ENCODE measurements around the gene LPAR1.
"Not testable (repeated sequence)": the region's sequence is repeated elsewhere in the genome, so short reads cannot be mapped to it uniquely, and the experiment has no call there.

Gene LPAR1

GRCh38 chr9:110861370-110862110, 176.7 kb downstream of the LPAR1 start:
- not testable (repeated sequence) for DNase-seq

DNA sequence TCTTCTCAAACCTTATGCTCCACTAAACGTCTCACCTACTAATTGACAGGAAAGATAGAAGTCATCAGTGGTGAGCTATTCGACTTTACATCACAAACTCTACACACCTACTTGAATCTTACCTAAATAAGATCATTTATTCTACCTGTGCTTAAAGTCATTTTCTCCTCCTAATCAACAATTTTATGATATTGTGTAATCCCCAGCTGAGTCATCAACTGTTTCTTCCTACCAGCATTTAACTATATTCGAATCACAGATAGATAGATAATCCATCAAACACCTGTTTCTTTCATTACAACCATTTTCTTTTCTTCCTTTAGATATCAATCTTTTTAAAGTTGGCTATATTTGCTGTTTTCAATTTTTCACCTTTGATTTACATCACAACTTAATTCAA, 181.5 kb downstream of the LPAR1 start:
- DNase-seq = no peak

DNA sequence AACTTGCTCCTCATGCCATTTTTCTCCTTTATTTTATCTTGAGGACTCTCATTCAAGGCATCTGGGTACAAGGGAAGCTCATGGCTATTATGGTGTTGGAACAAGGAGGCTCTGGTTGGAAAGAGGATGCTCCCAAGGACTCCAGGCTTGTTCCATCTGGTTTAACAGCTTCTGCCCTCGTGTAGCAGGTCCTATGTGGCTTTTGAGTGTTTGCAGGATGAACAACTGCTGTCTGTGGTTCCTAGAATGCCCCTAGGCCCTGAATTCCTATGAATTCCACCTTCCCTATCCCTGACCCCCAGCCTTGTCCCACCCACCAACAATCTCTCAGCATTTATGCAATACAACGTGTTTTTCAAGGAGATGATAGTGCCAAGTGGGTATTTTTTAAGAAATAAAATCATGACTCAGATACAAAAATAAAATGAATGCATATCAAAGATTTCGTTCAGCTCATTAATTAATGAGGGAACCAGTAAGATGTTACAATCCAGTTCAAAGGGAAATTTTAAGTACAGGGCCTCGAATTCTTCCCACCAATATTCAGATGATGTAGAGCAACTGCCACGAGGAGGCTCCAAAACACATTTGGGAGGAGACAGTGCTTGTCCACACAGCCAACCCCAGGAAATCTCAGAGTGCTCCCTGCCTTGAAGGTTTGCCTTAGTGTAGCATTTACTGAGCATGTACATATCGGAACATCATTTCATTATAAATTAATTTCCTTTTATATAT, 187.7 kb downstream of the LPAR1 start:
- no peak for DNase-seq

DNA sequence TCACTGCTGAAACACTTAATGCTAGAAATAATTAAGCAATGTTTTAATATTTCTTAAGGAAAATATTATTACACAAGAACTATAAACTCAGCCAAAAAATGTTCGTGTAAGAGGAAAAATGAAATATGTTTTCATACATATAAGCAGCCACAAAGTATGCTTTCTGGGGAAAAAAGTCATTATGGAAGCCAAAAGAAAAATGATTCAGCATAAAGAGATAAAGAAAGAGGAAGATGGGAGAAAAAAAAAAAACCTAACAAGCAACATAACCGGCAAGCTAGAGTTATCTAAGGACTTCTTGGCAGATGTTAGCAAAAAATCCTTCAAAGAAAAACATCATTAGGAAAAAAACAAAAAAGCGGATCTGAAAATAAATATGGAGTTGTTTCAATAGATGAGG, 190.6 kb downstream of the LPAR1 start:
- DNase-seq = no peak

GRCh38 chr9:110846215-110846614, 192.1 kb downstream of the LPAR1 start:
- no peak for DNase-seq

- no peak for DNase-seq
Observed at GRCh38 chr9:110844121-110844520, 194.1 kb downstream of the LPAR1 start.

DNA sequence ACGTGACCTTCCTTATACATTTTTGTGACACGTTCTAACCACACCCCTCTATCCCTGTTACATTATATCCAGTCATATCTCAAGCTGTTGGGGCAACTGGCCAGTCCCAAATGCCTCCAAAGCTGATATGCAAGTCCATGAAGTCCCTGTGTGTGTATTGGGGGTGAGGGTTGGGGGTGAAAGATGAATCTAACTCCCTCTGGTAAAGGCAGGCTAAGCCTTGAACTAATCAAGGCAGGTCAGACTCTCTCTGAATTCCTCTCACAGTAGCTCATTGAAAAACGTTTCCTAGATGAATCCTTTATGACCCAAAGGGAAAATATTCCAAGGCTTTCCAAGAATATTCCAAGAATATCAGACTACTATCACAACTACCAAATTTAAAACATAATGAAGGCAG, 195.3 kb downstream of the LPAR1 start:
- DNase-seq = no peak

DNA sequence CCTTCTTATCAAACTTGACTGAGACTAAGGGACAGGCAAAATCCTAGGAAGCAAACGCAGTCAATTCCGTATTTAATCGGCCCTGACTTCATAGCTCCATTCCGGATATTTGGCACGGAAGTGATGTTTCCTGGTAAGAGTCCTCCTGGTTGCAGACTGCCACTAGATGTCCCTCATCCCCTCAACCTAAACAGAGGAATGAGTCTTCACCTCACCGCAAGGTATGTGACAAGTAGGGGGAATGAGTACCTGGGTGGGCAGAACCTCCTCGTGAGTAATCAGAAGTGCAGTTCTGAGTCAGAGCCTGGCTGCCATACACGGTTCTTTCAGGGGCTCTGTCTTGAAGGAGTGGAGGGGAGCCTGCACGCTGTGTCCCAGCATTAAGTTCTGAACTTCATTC, 196.1 kb downstream of the LPAR1 start:
- no peak for DNase-seq

- no peak for DNase-seq
Observed at GRCh38 chr9:110837401-110838005, 200.8 kb downstream of the LPAR1 start.

- no peak for DNase-seq
Observed at GRCh38 chr9:110835859-110836271, 202.4 kb downstream of the LPAR1 start.

DNA sequence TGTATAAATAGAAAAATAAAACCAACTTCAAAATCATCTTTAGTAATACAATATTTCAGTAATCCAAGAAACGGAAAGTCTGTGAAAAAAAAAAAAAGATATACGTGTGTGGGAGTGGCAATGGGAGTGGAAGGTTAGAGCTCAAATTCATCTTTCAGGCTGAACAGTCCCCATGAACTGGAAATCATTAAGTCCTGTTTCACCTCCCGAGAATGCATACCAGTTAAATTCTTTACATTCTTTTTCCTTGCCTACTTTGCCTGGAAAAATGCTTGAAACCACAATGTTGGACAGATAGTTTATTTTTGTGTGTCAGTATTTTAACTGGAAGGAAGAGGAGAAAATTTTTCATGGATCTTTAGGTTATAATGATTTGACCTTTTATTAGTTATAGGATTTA, 202.9 kb downstream of the LPAR1 start:
- DNase-seq = no peak

DNA sequence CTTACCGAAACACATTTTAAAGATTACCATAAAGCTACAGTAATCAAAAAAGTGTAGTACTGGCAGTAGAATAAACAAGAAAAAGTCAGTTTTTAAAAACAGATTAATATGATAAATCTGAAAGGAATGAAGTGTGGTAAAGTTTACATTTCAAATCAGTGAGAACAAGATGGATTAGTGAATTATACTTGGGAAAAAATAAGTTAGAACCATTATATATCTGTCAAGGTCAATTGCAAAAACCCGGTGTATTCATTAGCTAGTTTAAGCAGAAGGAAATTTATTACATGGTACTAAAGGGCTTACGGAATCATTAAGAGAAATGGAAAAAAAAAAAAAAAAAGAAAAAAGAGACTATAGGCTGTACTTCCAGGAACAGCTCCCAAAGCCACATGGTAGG, 205.3 kb downstream of the LPAR1 start:
- no peak for DNase-seq

DNA sequence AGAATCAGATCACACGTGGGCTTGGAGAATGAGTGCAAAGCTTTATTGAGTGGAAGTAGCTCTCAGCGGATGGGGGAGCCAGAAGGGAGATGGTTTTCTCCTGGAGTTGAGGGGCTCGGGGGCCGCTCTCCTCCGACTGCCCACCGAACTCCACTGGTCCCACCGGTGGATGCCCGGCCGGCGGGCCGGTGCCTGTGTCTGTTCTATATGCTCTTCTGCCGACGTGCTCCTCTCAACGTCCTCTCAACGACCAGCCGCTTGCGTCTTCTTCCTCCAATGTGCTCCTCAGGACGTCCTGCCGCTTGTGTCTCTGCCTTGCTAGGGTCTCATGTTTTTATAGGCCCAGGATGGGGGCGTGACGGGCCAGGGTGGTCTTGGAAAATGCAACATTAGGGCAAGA, 207.8 kb downstream of the LPAR1 start:
- no peak for DNase-seq

GRCh38 chr9:110828264-110828663, 210.0 kb downstream of the LPAR1 start:
- DNase-seq = no peak

DNA sequence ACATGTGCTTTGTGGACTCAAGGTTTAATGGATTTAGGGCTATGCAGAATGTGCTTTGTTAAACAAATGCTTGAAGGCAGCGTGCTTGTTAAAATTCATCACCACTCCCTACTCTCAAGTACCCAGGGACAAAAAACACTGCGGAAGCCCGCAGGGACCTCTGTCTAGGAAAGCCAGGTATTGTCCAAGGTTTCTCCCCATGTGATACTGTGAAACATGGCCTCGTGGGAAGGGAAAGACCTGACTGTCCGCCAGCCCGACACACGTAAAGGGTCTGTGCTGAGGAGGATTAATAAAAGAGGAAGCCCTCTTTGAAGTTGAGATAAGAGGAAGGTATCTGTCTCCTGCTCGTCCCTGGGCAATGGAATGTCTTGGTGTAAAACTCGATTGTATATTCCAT, 211.9 kb downstream of the LPAR1 start:
- not testable (repeated sequence) for DNase-seq

DNA sequence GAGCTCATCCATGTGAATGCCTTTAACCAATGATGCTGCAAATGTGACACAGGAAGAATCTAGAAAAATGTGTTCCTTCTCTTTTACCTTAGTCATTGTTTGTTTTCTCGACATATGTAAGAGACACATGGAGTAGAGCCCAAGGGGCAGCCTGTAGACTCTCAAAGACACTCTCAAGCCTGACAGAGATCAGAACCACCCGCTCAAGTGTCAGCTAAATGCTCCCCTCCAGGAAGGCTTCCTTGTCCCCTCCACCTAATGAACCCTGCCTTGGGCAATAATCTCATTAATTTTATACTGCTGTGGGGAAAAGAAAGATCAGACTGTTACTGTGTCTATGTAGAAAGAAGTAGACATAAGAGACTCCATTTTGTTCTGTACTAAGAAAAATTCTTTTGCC, 212.3 kb downstream of the LPAR1 start:
- no peak for DNase-seq

DNA sequence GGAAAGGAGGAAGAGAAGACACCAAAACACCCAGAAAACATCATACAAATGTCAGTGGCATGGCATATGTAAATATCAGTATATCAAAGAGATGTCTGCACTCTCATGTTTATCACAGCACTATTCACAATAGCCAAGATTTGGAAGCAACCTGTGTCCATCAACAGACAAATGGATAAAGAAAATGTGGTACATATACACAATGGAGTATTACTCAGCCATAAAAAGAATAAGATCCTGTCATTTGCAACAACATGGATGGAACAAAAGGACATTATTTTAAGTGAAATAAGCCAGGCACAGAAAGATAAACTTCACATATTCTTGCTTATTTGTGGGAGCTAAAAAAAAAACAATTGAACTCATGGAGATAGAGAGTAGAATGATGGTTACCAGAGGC, 213.1 kb downstream of the LPAR1 start:
- not testable (repeated sequence) for DNase-seq

Data from T-helper 9 cell (primary cell).